Large intestine (tissue), 3 donors: ENCODE results near the gene THAP11. TPM values are rescaled to one million over a fixed set of nuclear protein-coding genes. Genes with fewer than 3 reads are reported as not detected.
A peak's percentile ranks its signal among the peaks of the same experiment; 100 is the strongest.
"Not testable (repeated sequence)": the region's sequence is repeated elsewhere in the genome, so short reads cannot be mapped to it uniquely, and the experiment has no call there.

Source experiments
- DNase-seq, 2 donors: peaks; one replicate each; pipeline versions ENCODE4 v3.0.0 to v3.0.0-alpha.2; 2013
- H3K27ac ChIP-seq: one replicate; pipeline ENCODE4 v1.5.1; 2013; ENCODE audit warnings: low read length
- H3K27me3 ChIP-seq: 2 replicates; pipeline ENCODE4 v1.6.1; 2013; ENCODE audit warnings: low read length; ENCODE audit not compliant: control insufficient read depth, insufficient read depth
- H3K36me3 ChIP-seq: 2 replicates; pipeline ENCODE4 v1.6.1; 2013; ENCODE audit warnings: low read length; ENCODE audit not compliant: control insufficient read depth, insufficient read depth
- H3K4me1 ChIP-seq: one replicate; pipeline ENCODE4 v1.6.1; 2013; ENCODE audit warnings: low read length; ENCODE audit not compliant: control insufficient read depth, insufficient read depth
- H3K4me3 ChIP-seq: one replicate; pipeline ENCODE4 v1.5.1; 2013; ENCODE audit warnings: low read length
- H3K9me3 ChIP-seq: one replicate; pipeline ENCODE4 v1.6.1; 2013; ENCODE audit warnings: mild to moderate bottlenecking, low read depth, low read length, moderate library complexity; ENCODE audit not compliant: control insufficient read depth
- WGBS: methylation state at CpG from one replicate; pipeline ENCODE4 v1.1.5; 2013; ENCODE audit warnings: low lambda C conversion rate; ENCODE audit not compliant: insufficient coverage; 5-methylcytosine and 5-hydroxymethylcytosine counted together
- polyA plus RNA-seq: library from polyadenylated mRNA; unstranded; fragments of 120-200 nt; gene quantifications from one replicate; pipeline ENCODE4 v1.2.1, GENCODE V29; 2013

Gene THAP11
- polyA plus RNA-seq, 1 donor: 23.4 TPM

DNA sequence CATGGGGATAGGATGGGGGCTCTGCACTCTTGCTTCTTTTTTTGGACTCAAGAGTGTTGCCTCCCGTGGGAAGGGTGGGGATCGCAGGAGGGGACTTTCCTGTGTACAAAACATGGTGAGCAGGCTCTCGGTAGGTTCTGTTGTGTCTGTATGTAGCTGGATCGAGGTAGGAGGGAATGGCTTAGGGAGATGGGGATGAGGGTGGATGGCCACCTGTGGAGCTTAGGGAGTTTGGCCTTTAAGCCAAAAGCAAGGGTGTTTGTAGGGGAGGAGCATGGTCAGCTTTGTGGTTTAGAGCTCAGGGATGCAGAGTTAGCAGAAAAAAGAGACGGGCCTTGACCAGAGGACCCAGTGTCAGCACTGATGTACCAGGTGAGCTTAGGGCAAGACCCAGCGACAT lies 19.8 kb downstream of the THAP11 start:
- DNase-seq: no peak
- Histone ChIP-seq H3K27me3 (no peaks in the 10 kb centered on the region), H3K4me1 (peaks cover 21% of the 10 kb centered on the region), H3K9me3 (no peaks in the 10 kb centered on the region), H3K36me3 (peaks cover 53% of the 10 kb centered on the region), H3K4me3 (no peak overlapping the region), H3K27ac (no peak overlapping the region)
- WGBS: 60% methylated on average over 1 of the region's 6 CpGs

DNA sequence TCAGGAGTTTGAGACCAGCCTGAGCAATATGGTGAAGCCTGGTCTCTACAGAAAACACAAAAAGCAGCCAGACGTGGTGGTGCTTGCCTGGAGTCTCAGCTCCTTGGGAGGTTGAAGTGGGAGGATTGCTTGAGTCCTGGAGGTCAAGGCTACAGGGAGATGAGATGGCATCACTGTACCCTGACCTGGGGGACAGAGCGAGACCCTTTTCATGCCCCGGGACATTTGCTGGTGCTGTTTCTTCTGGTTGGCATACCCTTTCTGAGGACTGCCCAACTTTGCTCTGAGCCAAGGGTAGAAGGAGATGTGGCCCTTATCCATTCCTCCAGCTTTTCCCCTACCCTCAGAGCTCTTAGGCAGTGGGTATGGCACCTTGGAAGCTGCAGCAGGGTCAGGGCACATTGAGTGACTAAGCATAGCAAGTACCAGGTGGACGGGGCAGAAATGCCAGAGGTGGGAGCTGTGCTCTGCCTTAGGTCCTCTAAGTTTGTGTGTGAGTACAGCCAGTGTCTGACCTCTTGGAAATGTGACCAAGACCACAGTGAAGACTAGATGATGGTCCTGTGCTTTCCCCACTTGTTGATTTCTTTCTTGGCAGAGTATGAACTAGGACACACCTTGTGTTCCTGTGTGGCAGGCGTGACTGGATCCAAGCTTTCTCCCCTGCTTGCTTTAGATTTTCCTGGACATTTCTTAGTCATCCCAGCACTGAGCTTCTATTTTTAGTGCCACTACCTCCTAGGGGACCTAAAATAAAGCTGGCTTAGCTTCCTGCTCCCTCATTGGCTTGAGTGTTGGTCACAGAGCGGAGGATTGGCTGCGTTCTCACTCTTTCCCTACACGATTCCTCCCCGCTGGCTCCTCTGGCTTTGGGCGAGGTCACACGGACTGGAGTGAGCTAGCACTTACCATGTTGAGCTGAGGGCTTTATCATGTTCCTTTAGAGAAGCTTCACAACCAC lies 20.8 kb downstream of the THAP11 start:
- peaks cover 12% of the 10 kb centered on the region for H3K4me1 ChIP-seq
- no peak for DNase-seq
- no peaks in the 10 kb centered on the region for H3K27me3 ChIP-seq
- no peaks in the 10 kb centered on the region for H3K9me3 ChIP-seq
- H3K4me3 ChIP-seq: no peak overlapping the region
- WGBS: no CpG with 5 or more reads among the region's 11 CpGs
- no peak overlapping the region for H3K27ac ChIP-seq
- peaks cover 63% of the 10 kb centered on the region for H3K36me3 ChIP-seq

DNA sequence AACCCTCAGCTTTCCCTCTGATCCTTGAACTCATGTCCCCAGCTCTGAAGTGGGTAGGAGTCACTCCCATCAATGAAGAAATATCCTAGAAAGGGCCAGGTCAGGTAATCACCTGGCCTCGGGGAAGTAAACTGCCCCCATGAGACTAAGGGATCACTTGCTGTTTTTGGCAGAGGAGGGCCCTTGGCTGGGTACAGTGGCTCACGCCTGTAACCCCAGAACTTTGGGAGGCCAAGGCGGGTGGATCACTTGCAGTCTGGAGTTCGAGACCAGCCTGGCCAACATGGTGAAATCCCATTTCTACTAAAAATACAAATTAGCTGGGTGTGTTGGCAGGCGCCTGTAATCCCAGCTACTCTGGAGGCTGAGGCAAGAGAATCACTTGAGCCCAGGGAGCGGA lies 21.9 kb downstream of the THAP11 start:
- not testable (repeated sequence) for DNase-seq, H3K9me3 ChIP-seq, H3K4me3 ChIP-seq, H3K27ac ChIP-seq, H3K4me1 ChIP-seq, H3K27me3 ChIP-seq
- WGBS: no CpG with 5 or more reads among the region's 6 CpGs
- H3K36me3 ChIP-seq: peaks cover 74% of the 10 kb centered on the region

DNA sequence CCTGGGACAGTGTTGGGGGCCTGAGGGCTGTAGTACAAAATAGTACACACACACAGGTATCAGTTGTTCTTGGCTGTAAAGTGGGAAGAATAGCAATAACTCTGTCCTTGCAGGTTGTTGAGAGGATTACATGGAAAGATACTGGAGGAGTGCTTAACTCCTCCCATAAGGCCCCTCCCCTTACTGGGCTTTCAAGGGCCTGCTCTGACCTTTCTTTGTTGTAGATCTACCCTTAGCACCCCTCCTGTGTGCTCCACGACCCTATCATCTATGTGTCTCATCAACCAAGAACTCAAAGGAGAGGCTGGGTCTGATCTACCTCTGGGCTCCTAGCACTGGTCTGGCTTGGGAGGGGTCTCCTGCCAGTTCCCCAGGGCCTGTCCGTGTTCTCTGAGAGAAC lies 22.5 kb downstream of the THAP11 start:
- WGBS: no CpG with 5 or more reads among the region's 2 CpGs
- no peaks in the 10 kb centered on the region for H3K4me1 ChIP-seq
- no peak overlapping the region for H3K4me3 ChIP-seq
- H3K9me3 ChIP-seq: no peaks in the 10 kb centered on the region
- no peak for DNase-seq
- H3K27me3 ChIP-seq: no peaks in the 10 kb centered on the region
- no peak overlapping the region for H3K27ac ChIP-seq
- H3K36me3 ChIP-seq: peaks cover 74% of the 10 kb centered on the region

DNA sequence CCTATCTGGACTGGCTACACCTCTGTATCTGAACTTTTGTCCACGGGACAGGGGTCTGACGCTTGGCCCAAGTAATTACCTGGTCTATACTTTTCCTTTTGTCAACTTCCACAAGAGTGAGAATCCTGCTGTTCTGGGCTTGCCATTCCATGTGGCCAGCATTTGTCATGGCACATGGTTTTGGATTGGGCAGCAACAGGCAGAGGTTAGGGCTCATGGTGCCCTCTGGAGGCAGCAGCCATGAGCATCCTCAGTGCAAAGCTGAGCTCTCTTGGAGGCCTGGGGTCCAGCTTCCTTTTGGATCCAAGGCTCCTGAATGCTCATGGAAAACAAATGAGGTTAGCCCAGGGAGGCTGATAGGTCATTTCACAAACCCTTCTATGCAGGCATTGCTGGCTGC lies 23.2 kb downstream of the THAP11 start:
- Histone ChIP-seq H3K36me3 (peaks cover 79% of the 10 kb centered on the region), H3K4me3 (no peak overlapping the region), H3K9me3 (no peaks in the 10 kb centered on the region), H3K4me1 (no peaks in the 10 kb centered on the region), H3K27ac (no peak overlapping the region), H3K27me3 (no peaks in the 10 kb centered on the region)
- no CpG with 5 or more reads among the region's 2 CpGs for WGBS
- no peak for DNase-seq

DNA sequence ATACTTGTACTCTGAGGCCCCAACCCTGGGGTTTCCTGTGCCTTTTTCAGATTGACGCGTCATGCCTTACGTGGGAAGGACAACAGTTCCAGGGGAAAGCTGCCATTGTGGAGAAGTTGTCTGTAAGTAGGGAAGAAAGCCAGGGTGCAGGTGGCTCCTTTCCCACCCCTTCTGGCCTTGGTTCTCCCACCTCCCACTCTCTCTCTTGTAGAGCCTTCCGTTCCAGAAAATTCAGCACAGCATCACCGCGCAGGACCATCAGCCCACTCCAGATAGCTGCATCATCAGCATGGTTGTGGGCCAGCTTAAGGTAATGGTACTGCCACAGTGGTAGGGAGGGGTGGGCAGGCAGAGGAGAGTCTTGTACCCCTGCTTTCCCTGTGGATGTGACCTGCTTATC lies 26.2 kb downstream of the THAP11 start:
- Histone ChIP-seq H3K4me3 (no peak overlapping the region), H3K4me1 (no peaks in the 10 kb centered on the region), H3K27ac (no peak overlapping the region), H3K9me3 (no peaks in the 10 kb centered on the region), H3K36me3 (peaks cover 69% of the 10 kb centered on the region), H3K27me3 (no peaks in the 10 kb centered on the region)
- WGBS: no CpG with 5 or more reads among the region's 6 CpGs
- no peak for DNase-seq

DNA sequence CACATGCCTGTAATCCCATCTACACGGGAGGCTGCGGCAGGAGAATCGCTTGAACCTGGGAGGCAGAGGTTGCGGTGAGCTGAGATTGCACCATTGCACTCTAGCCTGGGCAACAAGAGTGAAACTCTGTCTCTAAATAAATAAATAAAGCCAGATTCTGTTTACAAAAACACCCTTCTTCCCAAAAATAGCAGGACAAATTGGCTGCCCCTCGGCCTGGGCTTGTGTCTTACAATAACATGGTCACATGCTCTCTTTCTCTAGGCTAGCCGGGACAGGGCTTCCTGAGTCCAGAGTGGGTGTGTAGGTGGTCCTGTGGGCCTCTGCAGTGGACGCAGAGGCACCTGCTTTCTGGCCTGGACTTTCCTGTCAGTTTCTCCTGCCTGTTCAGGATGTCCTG lies 27.5 kb downstream of the THAP11 start:
- Histone ChIP-seq H3K9me3 (no peaks in the 10 kb centered on the region), H3K27ac (no peak overlapping the region), H3K27me3 (no peaks in the 10 kb centered on the region), H3K4me3 (no peak overlapping the region), H3K4me1 (peaks cover 7% of the 10 kb centered on the region), H3K36me3 (peaks cover 60% of the 10 kb centered on the region)
- no peak for DNase-seq
- no CpG with 5 or more reads among the region's 7 CpGs for WGBS

DNA sequence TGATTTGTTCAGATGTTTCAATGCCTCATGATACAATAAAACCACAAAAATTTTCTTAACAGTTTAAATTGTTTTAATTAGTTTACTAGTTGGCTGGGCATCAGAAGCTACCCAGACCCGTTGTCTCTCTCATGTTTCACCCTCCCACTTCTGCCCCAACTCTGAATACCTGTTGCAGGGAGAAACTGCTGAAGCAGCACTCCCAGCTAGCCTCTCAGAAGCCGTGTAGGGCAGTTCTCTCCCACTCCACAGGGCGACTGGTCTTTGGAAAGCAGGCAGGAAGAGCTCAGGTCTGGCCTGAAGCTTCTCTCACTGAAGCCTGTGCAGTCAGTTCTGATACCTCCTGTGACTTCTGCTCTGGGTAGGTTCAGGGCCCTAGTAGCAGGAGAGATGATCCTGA lies 29.1 kb downstream of the THAP11 start:
- no CpG with 5 or more reads among the region's 3 CpGs for WGBS
- Histone ChIP-seq H3K4me3 (no peak overlapping the region), H3K27ac (no peak overlapping the region), H3K4me1 (peaks cover 8% of the 10 kb centered on the region), H3K27me3 (no peaks in the 10 kb centered on the region), H3K9me3 (no peaks in the 10 kb centered on the region), H3K36me3 (peaks cover 53% of the 10 kb centered on the region)
- DNase-seq: no peak

DNA sequence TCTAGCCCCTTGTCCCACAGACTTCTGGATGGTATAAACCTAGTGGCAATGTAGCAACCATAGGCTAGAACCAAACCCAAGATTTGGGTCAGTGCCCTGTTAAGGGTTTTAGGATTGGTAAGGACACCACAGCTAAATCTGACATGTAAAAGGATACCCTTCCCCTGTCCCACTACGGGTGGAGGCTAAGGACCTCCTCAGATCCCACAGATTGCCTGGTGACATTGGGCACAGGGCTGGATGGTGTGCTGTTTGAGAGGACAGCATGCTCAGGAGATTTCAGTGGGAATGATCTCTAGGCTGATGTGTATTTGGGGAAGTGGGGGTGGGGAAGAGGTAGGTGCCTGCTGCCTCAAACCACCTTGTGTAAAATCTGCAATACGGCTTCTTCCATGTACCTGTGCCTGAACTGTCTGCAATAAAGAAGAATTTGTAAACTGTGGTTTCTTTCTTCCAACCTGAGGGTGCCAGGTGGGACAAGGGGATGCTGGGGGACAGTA lies 30.1 kb downstream of the THAP11 start:
- Histone ChIP-seq H3K27me3 (no peaks in the 10 kb centered on the region), H3K9me3 (no peaks in the 10 kb centered on the region), H3K36me3 (peaks cover 54% of the 10 kb centered on the region), H3K4me3 (peak overlapping the region; percentile 83), H3K4me1 (peaks cover 8% of the 10 kb centered on the region), H3K27ac (peak overlapping the region; percentile 8)
- WGBS: no CpG with 5 or more reads among the region's 2 CpGs
- peak in 1 of 2 donors; percentile 29 for DNase-seq

DNA sequence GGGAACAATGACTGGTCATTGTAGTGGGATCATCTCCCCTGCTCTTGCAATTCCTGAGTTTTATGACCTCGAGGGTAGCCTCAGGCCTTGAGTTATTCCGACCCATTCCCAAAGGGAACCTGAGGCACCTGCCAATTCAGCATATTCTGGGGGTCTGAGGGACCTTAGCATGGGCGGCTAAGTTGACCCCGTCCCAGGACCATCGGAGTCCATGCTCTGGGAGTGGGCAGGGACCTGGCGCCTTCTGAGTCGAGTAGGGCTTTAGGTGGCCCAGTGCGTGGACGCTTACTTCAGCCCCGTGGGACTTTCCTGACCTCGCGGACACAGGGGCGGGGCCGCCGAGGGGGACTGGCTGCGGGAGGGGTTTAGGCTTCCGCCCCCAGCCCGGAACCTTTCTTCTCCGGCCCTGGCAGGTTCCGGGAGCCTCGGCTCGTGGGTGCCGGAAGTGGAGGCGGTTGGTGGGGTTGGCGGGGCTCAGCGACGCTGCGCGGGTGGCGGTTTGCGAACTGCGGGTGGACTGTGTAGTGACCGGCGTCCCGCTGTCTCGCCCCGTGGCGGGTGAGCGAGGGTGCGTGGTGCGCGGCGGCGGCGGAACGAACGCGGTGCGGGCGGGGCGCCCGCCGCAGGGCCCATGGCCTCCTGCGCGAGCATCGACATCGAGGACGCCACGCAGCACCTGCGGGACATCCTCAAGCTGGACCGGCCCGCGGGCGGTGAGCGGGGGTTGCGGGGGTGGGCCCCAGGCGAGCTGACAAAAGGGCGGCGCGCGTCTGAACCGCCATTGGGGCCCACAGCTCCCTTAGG lies 30.7 kb downstream of the THAP11 start, which contains the start of gene EDC4:
Gene EDC4, plus strand, starts transcription at position 422 of the 804 bp plus-strand sequence. Its CDS starts 210 bp downstream, at position 632.
- 0% methylated on average over 1 of the region's 72 CpGs for WGBS
- DNase-seq: peak in 1 of 2 donors; percentile 81
- H3K36me3 ChIP-seq: peaks cover 54% of the 10 kb centered on the region
- H3K4me1 ChIP-seq: peaks cover 8% of the 10 kb centered on the region
- H3K9me3 ChIP-seq: no peaks in the 10 kb centered on the region
- H3K4me3 ChIP-seq: peak within 1 kb of the TSS; percentile 83
- H3K27me3 ChIP-seq: no peaks in the 10 kb centered on the region
- peak within 1 kb of the TSS; percentile 56 for H3K27ac ChIP-seq
